IPS DF 4.7 (cell line): ENCODE data around the gene TRIM47.

Source experiments
- DNase-seq: peaks from one replicate; pipeline ENCODE4 v3.0.0-alpha.2; 2013; ENCODE audit warnings: low spot score; ENCODE audit errors: extremely low read depth

Gene TRIM47

GRCh38 chr17:75831032-75831571 is 47.3 kb downstream of the TRIM47 start:
- no peak for DNase-seq

GRCh38 chr17:75830164-75831031 is 48.0 kb downstream of the TRIM47 start:
- no peak for DNase-seq

- DNase-seq, result no peak
These were observed 48.6 kb downstream of the TRIM47 start for GRCh38 chr17:75829747-75830146.

GRCh38 chr17:75828741-75829140 is 49.6 kb downstream of the TRIM47 start:
- no peak for DNase-seq

- no peak for DNase-seq
These were observed 50.3 kb downstream of the TRIM47 start for GRCh38 chr17:75828076-75828400.

GRCh38 chr17:75827308-75828075 is 50.9 kb downstream of the TRIM47 start:
- no peak for DNase-seq

GRCh38 chr17:75826561-75827307 is 51.6 kb downstream of the TRIM47 start:
- no peak for DNase-seq

GRCh38 chr17:75825748-75826370 is 52.5 kb downstream of the TRIM47 start:
- no peak for DNase-seq

- no peak for DNase-seq
These were observed 53.2 kb downstream of the TRIM47 start for GRCh38 chr17:75825149-75825552.

GRCh38 chr17:75824666-75825065 is 53.7 kb downstream of the TRIM47 start:
- no peak for DNase-seq
